ENCODE results near the gene MKLN1. TPM values are rescaled to one million over a fixed set of nuclear protein-coding genes. Genes with fewer than 3 reads are reported as not detected.

MKLN1 gene
- total RNA-seq, 1 experiment from 2014 or later = 61.1 TPM

DNA sequence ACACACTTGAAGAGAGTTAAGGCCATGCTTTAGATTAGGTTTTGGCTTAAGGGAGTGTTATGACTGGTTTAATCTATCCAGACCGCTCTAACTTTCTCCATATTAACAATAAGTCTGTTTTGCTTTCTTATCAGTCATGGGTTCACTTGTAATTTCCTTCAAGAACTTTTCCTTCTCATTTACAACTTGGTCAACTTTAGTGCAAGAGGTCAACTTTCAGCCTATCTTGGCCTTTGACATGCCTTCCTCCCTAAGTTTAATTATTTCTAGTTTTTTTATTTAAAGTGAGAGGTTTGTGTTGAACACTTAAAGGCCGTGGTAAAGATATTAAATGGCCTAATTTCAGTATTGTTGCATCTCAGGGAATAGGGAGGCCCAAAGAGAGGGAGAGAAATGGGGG lies 75.6 kb downstream of the MKLN1 start:
- H3K27me3 ChIP-seq (ENCODE audit: insufficient read depth, low read depth) = no peaks in the 10 kb centered on the region
- intact Hi-C loops (cut with micrococcal nuclease; ENCODE audit: unreplicated experiment) = no loop called here
- no peak for DNase-seq
- H3K27ac ChIP-seq = no peak overlapping the region
- H3K79me2 ChIP-seq (ENCODE audit: low read depth) = peaks cover 27% of the 10 kb centered on the region
- no peaks in the 10 kb centered on the region for H3K9me2 ChIP-seq (ENCODE audit: insufficient read depth)
- ChIA-PET POLR2A (ENCODE audit: unreplicated experiment) (no interaction called here), CTCF (no interaction called here)
- no peak for TF ChIP-seq EZH2 (IDR thresholded peaks at IDR 0.05; ENCODE audit: low read depth)
- TF ChIP-seq, protein P1, sequence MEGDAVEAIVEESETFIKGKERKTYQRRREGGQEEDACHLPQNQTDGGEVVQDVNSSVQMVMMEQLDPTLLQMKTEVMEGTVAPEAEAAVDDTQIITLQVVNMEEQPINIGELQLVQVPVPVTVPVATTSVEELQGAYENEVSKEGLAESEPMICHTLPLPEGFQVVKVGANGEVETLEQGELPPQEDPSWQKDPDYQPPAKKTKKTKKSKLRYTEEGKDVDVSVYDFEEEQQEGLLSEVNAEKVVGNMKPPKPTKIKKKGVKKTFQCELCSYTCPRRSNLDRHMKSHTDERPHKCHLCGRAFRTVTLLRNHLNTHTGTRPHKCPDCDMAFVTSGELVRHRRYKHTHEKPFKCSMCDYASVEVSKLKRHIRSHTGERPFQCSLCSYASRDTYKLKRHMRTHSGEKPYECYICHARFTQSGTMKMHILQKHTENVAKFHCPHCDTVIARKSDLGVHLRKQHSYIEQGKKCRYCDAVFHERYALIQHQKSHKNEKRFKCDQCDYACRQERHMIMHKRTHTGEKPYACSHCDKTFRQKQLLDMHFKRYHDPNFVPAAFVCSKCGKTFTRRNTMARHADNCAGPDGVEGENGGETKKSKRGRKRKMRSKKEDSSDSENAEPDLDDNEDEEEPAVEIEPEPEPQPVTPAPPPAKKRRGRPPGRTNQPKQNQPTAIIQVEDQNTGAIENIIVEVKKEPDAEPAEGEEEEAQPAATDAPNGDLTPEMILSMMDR (conservative IDR thresholded peaks at IDR 0.05) = no peak
- peaks cover 6% of the 10 kb centered on the region; the same call in 1 of the 2 replicates for H4K20me1 ChIP-seq (ENCODE audit: insufficient read depth)
- H3F3A ChIP-seq (ENCODE audit: insufficient read depth, low read depth) = peaks cover 12% of the 10 kb centered on the region; the same call in 1 of the 2 replicates
- no peak overlapping the region for H3K4me3 ChIP-seq
- no peak overlapping the region for H3K4me2 ChIP-seq
- H2AFZ ChIP-seq = no peak overlapping the region
- BruUV-seq (replicated peaks) = no TSS peak
- H3K4me1 ChIP-seq (replicated peaks; ENCODE audit: insufficient read depth) = peaks cover 7% of the 10 kb centered on the region
- H3K9me3 ChIP-seq (ENCODE audit: insufficient read depth, low read depth) = peaks cover 13% of the 10 kb centered on the region
- peaks cover 34% of the 10 kb centered on the region for H3K36me3 ChIP-seq (ENCODE audit: low read depth)

DNA sequence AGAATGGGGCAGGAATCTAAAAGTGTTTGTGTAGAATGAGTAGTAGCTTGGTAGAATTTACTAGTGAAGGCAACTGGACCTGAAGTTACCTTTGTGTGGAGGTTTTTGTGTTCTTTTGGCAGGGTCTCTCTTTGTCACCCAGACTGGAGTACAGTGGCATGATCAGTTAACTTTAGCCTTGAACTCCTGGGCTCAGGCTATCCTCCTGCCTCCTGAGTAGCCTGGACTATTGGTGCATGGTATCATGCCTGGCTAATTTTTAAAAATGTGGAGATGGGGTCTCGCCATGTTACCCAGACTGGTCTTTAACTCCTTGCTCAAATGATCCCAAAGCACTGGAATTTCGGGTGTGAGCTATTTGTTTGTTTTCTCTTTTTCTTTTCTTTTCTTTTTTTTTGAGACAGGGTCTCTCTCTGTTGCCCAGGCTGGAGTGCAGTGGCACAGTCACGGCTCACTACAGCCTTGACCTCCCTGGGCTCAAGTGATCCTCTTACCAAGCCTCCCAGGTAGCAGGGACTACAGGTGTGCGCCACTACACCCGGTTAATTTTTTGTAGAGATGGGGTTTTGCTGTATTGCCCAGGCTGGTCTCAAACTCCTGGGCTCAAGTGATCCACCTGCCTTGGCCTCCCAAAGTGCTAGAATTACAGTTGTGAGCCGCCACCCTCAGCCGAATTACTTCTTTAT lies 76.7 kb downstream of the MKLN1 start:
- Histone ChIP-seq H2AFZ (no peak overlapping the region), H3K79me2 (ENCODE audit: low read depth) (peaks cover 27% of the 10 kb centered on the region), H3K9me3 (ENCODE audit: insufficient read depth, low read depth) (peaks cover 13% of the 10 kb centered on the region), H3K4me2 (no peak overlapping the region), H3K27ac (no peak overlapping the region), H4K20me1 (ENCODE audit: insufficient read depth) (peaks cover 6% of the 10 kb centered on the region; the same call in 1 of the 2 replicates), H3K27me3 (ENCODE audit: insufficient read depth, low read depth) (no peaks in the 10 kb centered on the region), H3K4me3 (no peak overlapping the region), H3F3A (ENCODE audit: insufficient read depth, low read depth) (peaks cover 12% of the 10 kb centered on the region; the same call in 1 of the 2 replicates), H3K9me2 (ENCODE audit: insufficient read depth) (no peaks in the 10 kb centered on the region), H3K4me1 (replicated peaks; ENCODE audit: insufficient read depth) (peaks cover 7% of the 10 kb centered on the region), H3K36me3 (ENCODE audit: low read depth) (peaks cover 33% of the 10 kb centered on the region)
- TF ChIP-seq, protein P1 (conservative IDR thresholded peaks at IDR 0.05) = no peak
- TF ChIP-seq EZH2 (IDR thresholded peaks at IDR 0.05; ENCODE audit: low read depth) = no peak
- ChIA-PET CTCF (no interaction called here), POLR2A (ENCODE audit: unreplicated experiment) (no interaction called here)
- BruUV-seq (replicated peaks) = no TSS peak
- no peak for DNase-seq
- intact Hi-C loops (cut with micrococcal nuclease; ENCODE audit: unreplicated experiment) = no loop called here

DNA sequence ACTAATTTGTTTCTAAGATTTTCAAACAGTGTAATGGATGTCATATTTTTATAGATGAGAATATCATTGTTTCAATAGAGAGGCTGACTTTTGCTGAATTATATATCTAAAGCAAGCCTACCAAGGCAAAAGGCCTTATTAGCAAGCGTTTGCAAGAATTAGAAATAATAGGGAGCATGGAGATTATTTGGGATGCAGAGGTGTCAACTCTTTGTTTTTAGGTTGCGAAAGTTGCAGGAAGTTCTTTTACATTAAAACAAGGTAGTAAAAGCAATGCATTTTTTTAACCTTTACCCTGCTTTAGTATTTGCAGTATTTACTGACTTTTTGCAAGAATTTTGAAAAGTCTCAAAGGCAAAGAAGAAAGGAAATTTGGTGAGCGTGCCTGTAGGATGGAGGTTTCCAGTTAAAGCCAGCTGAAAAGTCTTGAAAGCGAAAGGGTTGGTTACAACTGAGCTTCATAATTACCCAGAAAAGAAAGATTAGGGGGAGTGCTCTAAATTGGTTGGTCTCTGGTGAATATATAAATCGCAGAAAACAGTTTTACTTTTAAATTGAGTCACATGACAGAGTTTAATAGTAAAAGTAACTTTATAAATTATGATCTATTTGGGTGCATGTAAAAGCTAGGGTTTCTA lies 81.6 kb downstream of the MKLN1 start:
- peaks cover 12% of the 10 kb centered on the region; the same call in 1 of the 2 replicates for H3F3A ChIP-seq (ENCODE audit: insufficient read depth, low read depth)
- no peak overlapping the region for H3K27ac ChIP-seq
- POLR2A ChIA-PET (ENCODE audit: unreplicated experiment) = no interaction called here
- H3K4me3 ChIP-seq = no peak overlapping the region
- CTCF ChIA-PET = no interaction called here
- no TSS peak for BruUV-seq (replicated peaks)
- intact Hi-C loops (cut with micrococcal nuclease; ENCODE audit: unreplicated experiment) = no loop called here
- no peak for TF ChIP-seq EZH2 (IDR thresholded peaks at IDR 0.05; ENCODE audit: low read depth)
- TF ChIP-seq, protein P1 (conservative IDR thresholded peaks at IDR 0.05) = no peak
- no peaks in the 10 kb centered on the region for H3K9me2 ChIP-seq (ENCODE audit: insufficient read depth)
- no peaks in the 10 kb centered on the region for H3K27me3 ChIP-seq (ENCODE audit: insufficient read depth, low read depth)
- peaks cover 4% of the 10 kb centered on the region; the same call in 1 of the 2 replicates for H4K20me1 ChIP-seq (ENCODE audit: insufficient read depth)
- no peak overlapping the region for H2AFZ ChIP-seq
- H3K79me2 ChIP-seq (ENCODE audit: low read depth) = peaks cover 5% of the 10 kb centered on the region; the same call in 1 of the 2 replicates
- 0 out of 2 replicates have a peak, but pooled peaks cover 28% of the 10 kb centered on the region for H3K36me3 ChIP-seq (ENCODE audit: low read depth)
- H3K4me2 ChIP-seq = no peak overlapping the region
- H3K4me1 ChIP-seq (replicated peaks; ENCODE audit: insufficient read depth) = no peaks in the 10 kb centered on the region
- H3K9me3 ChIP-seq (ENCODE audit: insufficient read depth, low read depth) = no peaks in the 10 kb centered on the region
- DNase-seq = no peak
